Liver (tissue), 9 donors: ENCODE results near the gene TLE3. TPM values are rescaled to one million over a fixed set of nuclear protein-coding genes. Genes with fewer than 3 reads are reported as not detected.

Source experiments
- DNase-seq: peaks from one replicate; pipeline ENCODE4 v3.0.0-alpha.2; 2017; ENCODE audit warnings: low spot score
- H3K27ac ChIP-seq, 2 donors: one replicate each; pipeline ENCODE4 v1.7.0; 2013; ENCODE audit warnings: inconsistent platforms in 2 of 2, low read length in 2 of 2, control low read depth in 1 of 2, low read depth in 1 of 2, mild to moderate bottlenecking in 1 of 2
- H3K27me3 ChIP-seq, 4 donors: one replicate each; pipeline versions ENCODE4 v1.6.1 to v1.7.0; 2013; ENCODE audit warnings: low read length in 3 of 4, inconsistent platforms in 1 of 4, mild to moderate bottlenecking in 1 of 4, moderate library complexity in 1 of 4; ENCODE audit not compliant: control insufficient read depth in 4 of 4, insufficient read depth in 4 of 4
- H3K36me3 ChIP-seq, 4 donors: one replicate each; pipeline versions ENCODE4 v1.6.1 to v1.7.0; 2013; ENCODE audit warnings: low read length in 3 of 4, mild to moderate bottlenecking in 3 of 4, low read depth in 1 of 4, moderate library complexity in 1 of 4; ENCODE audit not compliant: control insufficient read depth in 4 of 4, insufficient read depth in 3 of 4
- H3K4me1 ChIP-seq, 4 donors: one replicate each; pipeline versions ENCODE4 v1.6.1 to v1.7.0; 2013; ENCODE audit warnings: low read length in 3 of 4, mild to moderate bottlenecking in 3 of 4, moderate library complexity in 1 of 4; ENCODE audit not compliant: control insufficient read depth in 4 of 4, insufficient read depth in 4 of 4
- H3K4me3 ChIP-seq, 3 donors: one replicate each; pipeline versions ENCODE4 v1.6.1 to v1.7.0; 2013; ENCODE audit warnings: low read length in 3 of 3, control low read depth in 1 of 3, low read depth in 1 of 3, mild to moderate bottlenecking in 1 of 3
- H3K9ac ChIP-seq, 2 donors: one replicate each; pipeline ENCODE4 v1.7.0; 2013; ENCODE audit warnings: low read length in 2 of 2, mild to moderate bottlenecking in 2 of 2, moderate library complexity in 2 of 2, control low read depth in 1 of 2, low read depth in 1 of 2
- H3K9me3 ChIP-seq, 4 donors: one replicate each; pipeline versions ENCODE4 v1.6.1 to v1.7.0; 2013; ENCODE audit warnings: low read length in 3 of 4; ENCODE audit not compliant: control insufficient read depth in 4 of 4
- ATF3 ChIP-seq: IDR thresholded peaks from 2 replicates; pipeline ENCODE4 v1.6.1; 2016; ENCODE audit warnings: antibody characterized with exemption
- CTCF ChIP-seq: fragments of 150-350 bp; IDR thresholded peaks from 2 replicates; pipeline ENCODE4 v1.5.1; 2017; ENCODE audit warnings: improper control_type of control experiment, low read depth, low read length; ENCODE audit not compliant: missing input control
- EGR1 ChIP-seq, 2 donors: IDR thresholded peaks; 2 replicates each; pipeline ENCODE4 v1.6.1; 2016 to 2018; ENCODE audit warnings: antibody characterized with exemption in 2 of 2, low read depth in 2 of 2
- FOXA1 ChIP-seq: IDR thresholded peaks from 2 replicates; pipeline ENCODE4 v1.6.1; 2016; ENCODE audit warnings: antibody characterized with exemption
- GABPA ChIP-seq, 2 donors: IDR thresholded peaks in 1 of 2; conservative IDR thresholded peaks in 1 of 2; 2 replicates each; pipeline ENCODE4 v1.6.1; 2016; ENCODE audit warnings: antibody characterized with exemption in 2 of 2, mild to moderate bottlenecking in 1 of 2, moderate library complexity in 1 of 2
- HNF4A ChIP-seq, 2 donors: conservative IDR thresholded peaks; 2 replicates each; pipeline ENCODE4 v1.6.1; 2016; ENCODE audit warnings: antibody characterized with exemption in 2 of 2, mild to moderate bottlenecking in 2 of 2
- HNF4G ChIP-seq: IDR thresholded peaks from 2 replicates; pipeline ENCODE4 v1.6.1; 2016; ENCODE audit warnings: antibody characterized with exemption
- NR2F2 ChIP-seq: IDR thresholded peaks from 2 replicates; pipeline ENCODE4 v1.6.1; 2016; ENCODE audit warnings: antibody characterized with exemption
- RXRA ChIP-seq, 2 donors: IDR thresholded peaks; 2 replicates each; pipeline ENCODE4 v1.6.1; 2017 to 2018; ENCODE audit warnings: antibody characterized with exemption in 2 of 2, mild to moderate bottlenecking in 1 of 2
- SP1 ChIP-seq: IDR thresholded peaks from 2 replicates; pipeline ENCODE4 v1.6.1; 2018; ENCODE audit warnings: antibody characterized with exemption, mild to moderate bottlenecking
- TAF1 ChIP-seq: conservative IDR thresholded peaks from 2 replicates; pipeline ENCODE4 v1.6.1; 2016; ENCODE audit warnings: antibody characterized with exemption, mild to moderate bottlenecking
- YY1 ChIP-seq: IDR thresholded peaks from 2 replicates; pipeline ENCODE4 v1.6.1; 2016; ENCODE audit warnings: antibody characterized with exemption, mild to moderate bottlenecking
- ZBTB33 ChIP-seq: IDR thresholded peaks from 2 replicates; pipeline ENCODE4 v1.6.1; 2016; ENCODE audit warnings: antibody characterized with exemption
- WGBS: extraction: QIAGEN DNeasy Blood & Tissue Kit; methylation state at CpG from one replicate; pipeline ENCODE4 v1.1.7; 2013; 5-methylcytosine and 5-hydroxymethylcytosine counted together
- polyA plus RNA-seq, 2 donors: library from polyadenylated mRNA; stranded (reverse) in 1 of 2; unstranded in 1 of 2; fragments of 200-250 nt in 1 of 2; fragments of >200 nt in 1 of 2; fragmentation: Nextera tagmentation in 1 of 2; extraction: Ambion mirVana in 1 of 2; gene quantifications; one replicate each; pipeline versions ENCODE4 v1.2.1 to v1.2.3, GENCODE V29; 2013 to 2015
- total RNA-seq, 2 donors: library from RNA; depleted of rRNA; stranded (reverse); fragments of >200 nt; gene quantifications; one replicate each; pipeline ENCODE4 v1.2.3, GENCODE V29; 2014
- donor health status: healthy.
- donor health status: healthy.
- donor health status: healthy.
- donor health status: healthy.
- donor health status: healthy.

TLE3 gene
- total and polyA plus RNA-seq, 4 donors = 1.2 to 13.7 (median 8.5) TPM

DNA sequence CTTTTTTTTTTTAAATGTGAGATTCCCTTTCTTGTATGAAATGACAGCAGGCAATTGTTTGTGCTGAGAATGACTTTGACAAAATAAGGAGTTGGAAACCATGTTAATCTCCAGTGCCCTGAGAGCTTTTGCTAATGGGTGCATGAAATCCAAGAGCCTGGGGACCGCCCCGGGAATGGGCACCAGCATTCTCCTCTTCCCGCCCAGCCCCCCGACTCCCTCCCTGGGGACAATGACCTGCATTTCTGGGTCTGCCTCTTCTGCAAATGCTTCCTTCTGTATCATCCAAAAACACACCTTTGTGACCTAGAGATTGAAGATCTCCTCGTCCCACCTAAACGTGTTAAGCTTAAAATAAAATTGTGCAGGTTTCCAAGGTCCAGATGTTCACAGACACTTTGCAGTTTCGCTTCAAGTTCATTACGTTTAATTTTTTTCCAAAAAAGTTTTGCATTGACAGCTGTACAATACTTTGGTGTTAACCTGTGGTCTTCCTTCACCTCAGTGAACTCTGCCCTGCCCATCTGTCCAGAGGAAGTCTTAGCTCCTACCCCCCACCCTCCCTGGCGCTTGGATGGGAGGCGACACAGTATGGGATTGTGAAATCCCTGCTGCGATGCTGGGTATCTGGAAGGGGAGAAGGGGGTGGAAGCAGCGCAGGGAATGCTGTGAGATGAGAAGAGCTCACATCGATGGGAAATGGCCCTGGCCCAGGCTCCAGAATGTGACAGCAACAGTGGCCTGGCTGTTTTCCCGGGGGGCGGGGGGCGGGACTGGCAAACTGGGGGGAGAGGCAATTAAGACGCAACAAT lies 50.1 kb downstream of the TLE3 start:
- DNase-seq = no peak
- no peak overlapping the region for H3K9ac ChIP-seq
- H3K4me1 ChIP-seq = no peaks in the 10 kb centered on the region
- peaks cover 12 to 31% (median 25%) of the 10 kb centered on the region in 4 donors for H3K36me3 ChIP-seq
- no peaks in the 10 kb centered on the region for H3K9me3 ChIP-seq
- no peaks in the 10 kb centered on the region for H3K27me3 ChIP-seq
- no peak overlapping the region for H3K4me3 ChIP-seq
- no peak for TF ChIP-seq FOXA1
- 80% methylated on average over 17 of the region's 17 CpGs for WGBS
- no peak overlapping the region for H3K27ac ChIP-seq

DNA sequence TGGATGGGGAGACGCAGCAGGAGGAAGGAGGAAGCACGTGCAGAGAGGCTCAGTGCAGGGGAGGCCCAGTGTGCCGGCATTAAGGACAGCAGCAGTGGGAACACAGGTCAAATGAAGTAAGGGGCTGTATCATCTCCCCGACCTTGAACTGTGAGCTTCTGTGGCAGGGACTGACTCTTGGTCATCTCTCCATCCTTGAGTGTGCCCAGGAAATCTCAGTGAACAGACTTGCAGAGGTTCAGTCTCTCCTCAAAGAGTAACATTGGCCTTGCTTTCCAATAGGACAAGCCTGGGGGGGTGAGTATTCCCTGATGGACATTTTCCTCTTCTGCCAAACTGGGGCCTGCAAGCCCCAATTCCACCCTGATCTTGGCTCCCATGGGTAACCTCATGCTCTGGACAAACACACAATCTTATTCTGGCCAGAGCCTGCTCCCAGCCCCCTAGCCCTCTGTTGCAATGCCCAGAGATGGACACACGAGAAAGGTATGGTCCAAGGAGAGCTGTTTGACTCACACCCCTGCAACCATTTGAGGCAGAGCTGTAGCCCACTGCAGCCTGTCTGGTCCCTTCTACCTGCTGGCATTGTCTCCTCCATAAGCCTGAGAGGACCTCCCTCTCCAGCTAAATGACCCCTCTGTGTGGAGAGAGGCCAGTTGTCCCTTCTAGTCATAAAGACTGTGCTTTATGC lies 50.9 kb downstream of the TLE3 start:
- Histone ChIP-seq H3K4me1 (no peaks in the 10 kb centered on the region), H3K27me3 (no peaks in the 10 kb centered on the region), H3K9ac (no peak overlapping the region), H3K36me3 (peaks cover 11 to 26% (median 20%) of the 10 kb centered on the region in 4 donors), H3K9me3 (no peaks in the 10 kb centered on the region), H3K27ac (no peak overlapping the region), H3K4me3 (no peak overlapping the region)
- no peak for DNase-seq
- 90% methylated on average over 5 of the region's 5 CpGs for WGBS
- TF ChIP-seq GABPA (IDR thresholded peaks at IDR 0.05 in 1 of 2, conservative IDR thresholded peaks at IDR 0.05 in 1 of 2) = no peak
- TF ChIP-seq RXRA (IDR thresholded peaks at IDR 0.05) = no peak
- TF ChIP-seq CTCF = no peak
- no peak for TF ChIP-seq ZBTB33
- no peak for TF ChIP-seq NR2F2
- TF ChIP-seq FOXA1 = no peak
- TF ChIP-seq TAF1 = no peak

DNA sequence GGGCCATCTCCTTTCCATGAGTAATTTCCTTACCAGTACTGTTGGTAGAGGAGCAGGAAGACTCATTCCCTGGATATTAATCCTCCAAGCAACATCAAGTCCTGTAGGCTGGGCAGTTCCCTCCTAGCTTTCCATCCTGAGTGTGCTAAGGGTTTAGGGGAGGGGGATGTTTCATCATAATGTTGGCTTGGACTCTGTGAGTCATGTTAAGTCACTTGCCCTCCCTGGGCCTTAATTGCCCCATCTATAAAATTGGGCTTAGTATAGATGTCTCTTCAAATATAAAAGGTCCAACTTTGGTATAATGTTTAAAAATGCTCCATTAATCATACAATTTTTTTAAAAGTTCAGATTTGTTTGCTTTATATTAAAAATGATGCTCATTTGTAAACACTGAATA lies 52.7 kb downstream of the TLE3 start:
- Histone ChIP-seq H3K27me3 (no peaks in the 10 kb centered on the region), H3K9ac (no peak overlapping the region), H3K4me1 (no peaks in the 10 kb centered on the region), H3K36me3 (peaks cover 2 to 8% (median 7%) of the 10 kb centered on the region in 4 donors), H3K9me3 (no peaks in the 10 kb centered on the region), H3K27ac (no peak overlapping the region), H3K4me3 (no peak overlapping the region)
- no peak for TF ChIP-seq SP1
- no peak for TF ChIP-seq FOXA1
- no peak for TF ChIP-seq CTCF
- TF ChIP-seq ATF3 = no peak
- TF ChIP-seq HNF4A (conservative IDR thresholded peaks at IDR 0.05) = no peak
- TF ChIP-seq EGR1 (IDR thresholded peaks at IDR 0.05; ENCODE audit: low read depth in 2 of 2) = no peak
- no peak for TF ChIP-seq YY1
- no peak for TF ChIP-seq HNF4G
- DNase-seq = no peak
